Stimulated activated CD8-positive, alpha-beta memory T cell treated with anti-CD3 and anti-CD28 coated beads, Interleukin-12 subunit alpha, Interleukin-12 subunit beta, amount 100 ng/mL, for 4 hours (primary cell): ENCODE measurements around the gene ZMIZ1.

Experiments used
- DNase-seq: peaks from one replicate; pipeline ENCODE4 v3.0.0-alpha.2; 2020; ENCODE audit warnings: low read depth

ZMIZ1 gene

GRCh38 chr10:79100771-79101170 is 32.0 kb downstream of the ZMIZ1 start:
- no peak for DNase-seq

- DNase-seq = no peak
Measured at GRCh38 chr10:79101560-79102497, 33.1 kb downstream of the ZMIZ1 start.

GRCh38 chr10:79102498-79102874 is 33.7 kb downstream of the ZMIZ1 start:
- DNase-seq = no peak

- DNase-seq = no peak
Measured at GRCh38 chr10:79103129-79103528, 34.4 kb downstream of the ZMIZ1 start.

GRCh38 chr10:79103585-79103984 is 34.8 kb downstream of the ZMIZ1 start:
- DNase-seq = no peak

GRCh38 chr10:79105150-79105739 is 36.5 kb downstream of the ZMIZ1 start:
- DNase-seq = no peak

- no peak for DNase-seq
Measured at GRCh38 chr10:79105818-79106217, 37.1 kb downstream of the ZMIZ1 start.

- DNase-seq = no peak
Measured at GRCh38 chr10:79106256-79107050, 37.7 kb downstream of the ZMIZ1 start.

GRCh38 chr10:79107736-79108264 is 39.0 kb downstream of the ZMIZ1 start:
- no peak for DNase-seq

GRCh38 chr10:79108728-79109127 is 40.0 kb downstream of the ZMIZ1 start:
- no peak for DNase-seq

- no peak for DNase-seq
Measured at GRCh38 chr10:79111427-79111826, 42.7 kb downstream of the ZMIZ1 start.

GRCh38 chr10:79111846-79112614 is 43.3 kb downstream of the ZMIZ1 start:
- DNase-seq = no peak

- no peak for DNase-seq
Measured at GRCh38 chr10:79112881-79113431, 44.2 kb downstream of the ZMIZ1 start.

- no peak for DNase-seq
Measured at GRCh38 chr10:79113827-79114226, 45.1 kb downstream of the ZMIZ1 start.

- no peak for DNase-seq
Measured at GRCh38 chr10:79115302-79115701, 46.5 kb downstream of the ZMIZ1 start.

GRCh38 chr10:79116368-79116767 is 47.6 kb downstream of the ZMIZ1 start:
- no peak for DNase-seq

GRCh38 chr10:79116801-79117723 is 48.3 kb downstream of the ZMIZ1 start:
- DNase-seq = no peak

- DNase-seq = no peak
Measured at GRCh38 chr10:79118286-79119202, 49.8 kb downstream of the ZMIZ1 start.

- no peak for DNase-seq
Measured at GRCh38 chr10:79119306-79119705, 50.5 kb downstream of the ZMIZ1 start.
